Loucy (cell line): Measurements from ENCODE around the gene MAPK8IP1.

Experiments
- H2AFZ ChIP-seq: fragments of 200-600 bp; sonication (generic); 2 replicates; pipeline ENCODE4 v1.6.0; 2016; ENCODE audit warnings: antibody characterized with exemption, mild to moderate bottlenecking, low read length, moderate library complexity
- H3F3A ChIP-seq: fragments of 200-600 bp; 2 replicates; pipeline ENCODE4 v1.6.0; 2016; ENCODE audit warnings: antibody characterized with exemption, low read depth, mild to moderate bottlenecking
- H3K27me3 ChIP-seq: fragments of 200-600 bp; sonication (generic); 2 replicates; pipeline ENCODE4 v1.6.1; 2014; ENCODE audit warnings: low read length, mild to moderate bottlenecking; ENCODE audit not compliant: insufficient read depth, poor library complexity, severe bottlenecking
- H3K36me3 ChIP-seq: fragments of 200-600 bp; sonication (generic); 2 replicates; pipeline ENCODE4 v1.6.1; 2016; ENCODE audit warnings: low read length; ENCODE audit not compliant: insufficient read depth
- H3K4me1 ChIP-seq: fragments of 200-600 bp; sonication (generic); 2 replicates; pipeline ENCODE4 v1.5.1; 2014; ENCODE audit warnings: low read length, mild to moderate bottlenecking; ENCODE audit not compliant: insufficient read depth, poor library complexity, severe bottlenecking
- H3K4me2 ChIP-seq: fragments of 200-600 bp; sonication (generic); 2 replicates; pipeline ENCODE4 v1.6.0; 2014; ENCODE audit warnings: antibody characterized with exemption, low read length, low read depth, mild to moderate bottlenecking; ENCODE audit not compliant: poor library complexity, severe bottlenecking
- H3K4me3 ChIP-seq: fragments of 200-600 bp; sonication (generic); 2 replicates; pipeline ENCODE4 v1.5.1; 2014; ENCODE audit warnings: low read length, mild to moderate bottlenecking, mixed read lengths; ENCODE audit not compliant: poor library complexity, severe bottlenecking
- H3K79me2 ChIP-seq: fragments of 200-600 bp; sonication (generic); 2 replicates; pipeline ENCODE4 v1.6.1; 2014; ENCODE audit warnings: low read length; ENCODE audit not compliant: insufficient read depth
- H3K9ac ChIP-seq: fragments of 200-600 bp; sonication (generic); 2 replicates; pipeline ENCODE4 v1.6.0; 2014; ENCODE audit warnings: mild to moderate bottlenecking, low read depth, low read length, moderate library complexity; ENCODE audit not compliant: poor library complexity, severe bottlenecking
- H3K9me2 ChIP-seq: fragments of 200-600 bp; sonication (generic); replicated peaks from 2 replicates; pipeline ENCODE4 v1.6.1; 2016; ENCODE audit warnings: low read depth, low read length, mixed read lengths
- H3K9me3 ChIP-seq: fragments of 200-600 bp; sonication (generic); 2 replicates; pipeline ENCODE4 v1.6.1; 2014; ENCODE audit warnings: mild to moderate bottlenecking, antibody characterized with exemption, low read length, low read depth; ENCODE audit not compliant: insufficient read depth
- H4K20me1 ChIP-seq: fragments of 200-600 bp; sonication (generic); 2 replicates; pipeline ENCODE4 v1.6.0; 2014; ENCODE audit warnings: antibody characterized with exemption, low read length, mild to moderate bottlenecking; ENCODE audit not compliant: insufficient read depth, poor library complexity, severe bottlenecking
- CTCF ChIP-seq: fragments of 200-600 bp; sonication (generic); conservative IDR thresholded peaks from 2 replicates; pipeline ENCODE4 v1.5.1; 2014; ENCODE audit warnings: mild to moderate bottlenecking, antibody characterized with exemption, low read length
- EZH2phosphoT487 ChIP-seq: fragments of 200-600 bp; IDR thresholded peaks from 2 replicates; pipeline ENCODE4 v1.6.1; 2018; ENCODE audit warnings: antibody characterized with exemption, mild to moderate bottlenecking, moderate library complexity, borderline replicate concordance

The MAPK8IP1 gene

GRCh38 chr11:45933131-45933831, 47.8 kb downstream of the MAPK8IP1 start:
- Histone ChIP-seq H3K79me2 (no peaks in the 10 kb centered on the region), H2AFZ (no peak overlapping the region), H3K4me2 (no peak overlapping the region), H3F3A (no peaks in the 10 kb centered on the region), H3K4me1 (no peaks in the 10 kb centered on the region), H3K9ac (no peak overlapping the region), H3K9me3 (no peaks in the 10 kb centered on the region), H3K36me3 (peaks cover 58% of the 10 kb centered on the region; the same call in 1 of the 2 replicates), H3K27me3 (no peaks in the 10 kb centered on the region), H3K4me3 (no peak overlapping the region), H3K9me2 (no peaks in the 10 kb centered on the region), H4K20me1 (no peaks in the 10 kb centered on the region)
- TF ChIP-seq CTCF (no peak), EZH2phosphoT487 (no peak)

GRCh38 chr11:45933846-45934579, 48.6 kb downstream of the MAPK8IP1 start:
- Histone ChIP-seq H3K9me2 (no peaks in the 10 kb centered on the region), H3K4me2 (no peak overlapping the region), H3K27me3 (no peaks in the 10 kb centered on the region), H3K9ac (no peak overlapping the region), H2AFZ (no peak overlapping the region), H3K4me3 (no peak overlapping the region), H3K79me2 (no peaks in the 10 kb centered on the region), H3K9me3 (no peaks in the 10 kb centered on the region), H3F3A (no peaks in the 10 kb centered on the region), H3K36me3 (peaks cover 58% of the 10 kb centered on the region; the same call in 1 of the 2 replicates), H4K20me1 (no peaks in the 10 kb centered on the region), H3K4me1 (no peaks in the 10 kb centered on the region)
- TF ChIP-seq CTCF (no peak), EZH2phosphoT487 (no peak)

- Histone ChIP-seq H3K9me3 (no peaks in the 10 kb centered on the region), H3K79me2 (no peaks in the 10 kb centered on the region), H3K4me3 (no peak overlapping the region), H3K4me2 (no peak overlapping the region), H2AFZ (no peak overlapping the region), H3K9ac (no peak overlapping the region), H3K36me3 (peaks cover 58% of the 10 kb centered on the region; the same call in 1 of the 2 replicates), H3K4me1 (no peaks in the 10 kb centered on the region), H3F3A (no peaks in the 10 kb centered on the region), H3K27me3 (no peaks in the 10 kb centered on the region), H3K9me2 (no peaks in the 10 kb centered on the region), H4K20me1 (no peaks in the 10 kb centered on the region)
- TF ChIP-seq CTCF, result no peak
- TF ChIP-seq EZH2phosphoT487, result no peak
Measured at GRCh38 chr11:45934580-45935318, 49.3 kb downstream of the MAPK8IP1 start.
